IPS-18a (cell line): Measurements from ENCODE around the gene EVI5.
"Not testable (repeated sequence)": the region's sequence is repeated elsewhere in the genome, so short reads cannot be mapped to it uniquely, and the experiment has no call there.

Experiments
- H3K27ac ChIP-seq: one replicate; pipeline ENCODE4 v1.5.1; 2013; ENCODE audit warnings: low read length
- H3K27me3 ChIP-seq: one replicate; pipeline ENCODE4 v1.6.1; 2013; ENCODE audit warnings: mild to moderate bottlenecking, low read length; ENCODE audit not compliant: control insufficient read depth, insufficient read depth
- H3K36me3 ChIP-seq: one replicate; pipeline ENCODE4 v1.6.1; 2013; ENCODE audit warnings: low read depth, low read length; ENCODE audit not compliant: control insufficient read depth
- H3K4me1 ChIP-seq: one replicate; pipeline ENCODE4 v1.6.1; 2013; ENCODE audit warnings: low read depth, low read length; ENCODE audit not compliant: control insufficient read depth
- H3K4me3 ChIP-seq: one replicate; pipeline ENCODE4 v1.5.1; 2013; ENCODE audit warnings: low read length
- H3K9ac ChIP-seq: one replicate; pipeline ENCODE4 v1.6.1; 2013; ENCODE audit warnings: mild to moderate bottlenecking, low read length, moderate library complexity
- H3K9me3 ChIP-seq: one replicate; pipeline ENCODE4 v1.6.1; 2013; ENCODE audit warnings: low read depth, low read length; ENCODE audit not compliant: control insufficient read depth

Gene EVI5

GRCh38 chr1:92554216-92554615 lies 230.7 kb downstream of the EVI5 start:
- Histone ChIP-seq H3K9me3 (no peaks in the 10 kb centered on the region), H3K27ac (no peak overlapping the region), H3K9ac (no peak overlapping the region), H3K4me1 (no peaks in the 10 kb centered on the region), H3K27me3 (no peaks in the 10 kb centered on the region), H3K4me3 (no peak overlapping the region), H3K36me3 (no peaks in the 10 kb centered on the region)

- no peak overlapping the region for H3K9ac ChIP-seq
- no peaks in the 10 kb centered on the region for H3K4me1 ChIP-seq
- H3K27ac ChIP-seq, result no peak overlapping the region
- no peaks in the 10 kb centered on the region for H3K27me3 ChIP-seq
- H3K36me3 ChIP-seq, result no peaks in the 10 kb centered on the region
- no peaks in the 10 kb centered on the region for H3K9me3 ChIP-seq
- no peak overlapping the region for H3K4me3 ChIP-seq
These were observed 233.0 kb downstream of the EVI5 start for GRCh38 chr1:92551916-92552315.

- H3K27me3 ChIP-seq, result no peaks in the 10 kb centered on the region
- H3K4me3 ChIP-seq, result no peak overlapping the region
- H3K27ac ChIP-seq, result no peak overlapping the region
- no peaks in the 10 kb centered on the region for H3K4me1 ChIP-seq
- no peaks in the 10 kb centered on the region for H3K36me3 ChIP-seq
- H3K9me3 ChIP-seq, result no peaks in the 10 kb centered on the region
- H3K9ac ChIP-seq, result no peak overlapping the region
These were observed 240.1 kb downstream of the EVI5 start for GRCh38 chr1:92544756-92545165.

- no peaks in the 10 kb centered on the region for H3K9me3 ChIP-seq
These were observed 241.5 kb downstream of the EVI5 start for GRCh38 chr1:92543131-92544055.

GRCh38 chr1:92538413-92539061 lies 246.4 kb downstream of the EVI5 start:
- Histone ChIP-seq H3K36me3 (no peaks in the 10 kb centered on the region), H3K4me1 (no peaks in the 10 kb centered on the region), H3K27me3 (no peaks in the 10 kb centered on the region), H3K9me3 (no peaks in the 10 kb centered on the region), H3K9ac (no peak overlapping the region), H3K27ac (no peak overlapping the region), H3K4me3 (no peak overlapping the region)

More at GRCh38 chr1:92543131-92544055, 241.5 kb downstream of the EVI5 start:
- no peaks in the 10 kb centered on the region for H3K27me3 ChIP-seq
- no peaks in the 10 kb centered on the region for H3K36me3 ChIP-seq
- H3K27ac ChIP-seq, result no peak overlapping the region
- H3K4me1 ChIP-seq, result no peaks in the 10 kb centered on the region
- H3K4me3 ChIP-seq, result no peak overlapping the region
- no peak overlapping the region for H3K9ac ChIP-seq

- H3K9me3 ChIP-seq, result no peaks in the 10 kb centered on the region
- H3K9ac ChIP-seq, result no peak overlapping the region
- H3K4me1 ChIP-seq, result no peaks in the 10 kb centered on the region
- no peaks in the 10 kb centered on the region for H3K27me3 ChIP-seq
- H3K27ac ChIP-seq, result no peak overlapping the region
- H3K36me3 ChIP-seq, result no peaks in the 10 kb centered on the region
- no peak overlapping the region for H3K4me3 ChIP-seq
These were observed 246.9 kb downstream of the EVI5 start for GRCh38 chr1:92538048-92538412.

GRCh38 chr1:92536980-92537884 lies 247.7 kb downstream of the EVI5 start:
- Histone ChIP-seq H3K36me3 (no peaks in the 10 kb centered on the region), H3K27me3 (no peaks in the 10 kb centered on the region), H3K9me3 (no peaks in the 10 kb centered on the region), H3K4me1 (no peaks in the 10 kb centered on the region), H3K27ac (no peak overlapping the region), H3K4me3 (no peak overlapping the region), H3K9ac (no peak overlapping the region)

GRCh38 chr1:92536211-92536979 lies 248.5 kb downstream of the EVI5 start:
- H3K4me1 ChIP-seq, result no peaks in the 10 kb centered on the region

GRCh38 chr1:92532371-92532770 lies 252.5 kb downstream of the EVI5 start:
- not testable (repeated sequence) for H3K9me3 ChIP-seq, H3K27ac ChIP-seq, H3K9ac ChIP-seq, H3K36me3 ChIP-seq, H3K27me3 ChIP-seq, H3K4me3 ChIP-seq, H3K4me1 ChIP-seq

More at GRCh38 chr1:92536211-92536979, 248.5 kb downstream of the EVI5 start:
- H3K27ac ChIP-seq, result no peak overlapping the region
- H3K9me3 ChIP-seq, result no peaks in the 10 kb centered on the region
- no peaks in the 10 kb centered on the region for H3K27me3 ChIP-seq
- H3K9ac ChIP-seq, result no peak overlapping the region
- H3K36me3 ChIP-seq, result no peaks in the 10 kb centered on the region
- no peak overlapping the region for H3K4me3 ChIP-seq

- not testable (repeated sequence) for H3K4me3 ChIP-seq, H3K27me3 ChIP-seq, H3K4me1 ChIP-seq, H3K9me3 ChIP-seq, H3K27ac ChIP-seq, H3K9ac ChIP-seq, H3K36me3 ChIP-seq
These were observed 253.0 kb downstream of the EVI5 start for GRCh38 chr1:92531939-92532338.

- Histone ChIP-seq H3K36me3 (no peaks in the 10 kb centered on the region), H3K27ac (no peak overlapping the region), H3K9me3 (no peaks in the 10 kb centered on the region), H3K9ac (no peak overlapping the region), H3K4me3 (no peak overlapping the region), H3K27me3 (no peaks in the 10 kb centered on the region), H3K4me1 (no peaks in the 10 kb centered on the region)
These were observed 257.2 kb downstream of the EVI5 start for GRCh38 chr1:92527670-92528069.
